Skeletal muscle tissue (tissue), 4 donors: ENCODE results near the gene KCNAB2. TPM values are rescaled to one million over a fixed set of nuclear protein-coding genes. Genes with fewer than 3 reads are reported as not detected.

Source experiments
- H3K27ac ChIP-seq: one replicate; pipeline ENCODE4 v1.7.0; 2013; ENCODE audit warnings: mild to moderate bottlenecking, low read depth, low read length, inconsistent platforms
- H3K27me3 ChIP-seq, 3 donors: one replicate each; pipeline ENCODE4 v1.7.0; 2013; ENCODE audit warnings: low read length in 3 of 3; ENCODE audit not compliant: control insufficient read depth in 3 of 3, insufficient read depth in 3 of 3
- H3K36me3 ChIP-seq, 3 donors: one replicate each; pipeline ENCODE4 v1.7.0; 2013; ENCODE audit warnings: low read length in 3 of 3; ENCODE audit not compliant: control insufficient read depth in 3 of 3, insufficient read depth in 3 of 3
- H3K4me1 ChIP-seq, 3 donors: one replicate each; pipeline ENCODE4 v1.7.0; 2013; ENCODE audit warnings: low read length in 3 of 3, mild to moderate bottlenecking in 3 of 3; ENCODE audit not compliant: control insufficient read depth in 3 of 3, insufficient read depth in 3 of 3
- H3K4me3 ChIP-seq, 3 donors: one replicate each; pipeline ENCODE4 v1.7.0; 2013; ENCODE audit warnings: low read length in 3 of 3
- H3K9ac ChIP-seq, 3 donors: one replicate each; pipeline ENCODE4 v1.7.0; 2013; ENCODE audit warnings: low read length in 3 of 3, mild to moderate bottlenecking in 3 of 3, moderate library complexity in 2 of 3, low read depth in 1 of 3
- H3K9me3 ChIP-seq, 3 donors: one replicate each; pipeline ENCODE4 v1.7.0; 2013; ENCODE audit warnings: low read length in 3 of 3; ENCODE audit not compliant: control insufficient read depth in 3 of 3
- total RNA-seq: library from RNA; depleted of rRNA; stranded (reverse); fragments of >200 nt; gene quantifications from one replicate; pipeline ENCODE4 v1.2.3, GENCODE V29; 2014
- donor health status: Osteomylitis.

KCNAB2 gene
- total RNA-seq, 1 donor from 2014 or later: 2.6 TPM

GRCh38 chr1:6137758-6138157 lies 92.1 kb downstream of the KCNAB2 start:
- peaks cover 0 to 2% (median 0%) of the 10 kb centered on the region in 3 donors for H3K9me3 ChIP-seq
- H3K36me3 ChIP-seq: no peaks in the 10 kb centered on the region
- H3K4me1 ChIP-seq: no peaks in the 10 kb centered on the region
- peaks cover 0 to 33% (median 3%) of the 10 kb centered on the region in 3 donors for H3K27me3 ChIP-seq
- no peak overlapping the region for H3K27ac ChIP-seq
- no peak overlapping the region for H3K4me3 ChIP-seq
- no peak overlapping the region for H3K9ac ChIP-seq

GRCh38 chr1:6140413-6140812 lies 94.7 kb downstream of the KCNAB2 start:
- Histone ChIP-seq H3K36me3 (no peaks in the 10 kb centered on the region), H3K27me3 (peaks cover 0 to 22% (median 13%) of the 10 kb centered on the region in 3 donors), H3K9me3 (peaks cover 0 to 2% (median 0%) of the 10 kb centered on the region in 3 donors), H3K4me3 (no peak overlapping the region), H3K9ac (no peak overlapping the region), H3K4me1 (peaks cover 0 to 8% (median 4%) of the 10 kb centered on the region in 3 donors), H3K27ac (no peak overlapping the region)

GRCh38 chr1:6141592-6141991 lies 95.9 kb downstream of the KCNAB2 start:
- no peaks in the 10 kb centered on the region for H3K36me3 ChIP-seq
- peaks cover 0 to 8% (median 4%) of the 10 kb centered on the region in 3 donors for H3K4me1 ChIP-seq
- H3K4me3 ChIP-seq: no peak overlapping the region
- H3K27ac ChIP-seq: no peak overlapping the region
- no peak overlapping the region for H3K9ac ChIP-seq
- H3K27me3 ChIP-seq: peaks cover 8 to 31% (median 25%) of the 10 kb centered on the region in 3 donors
- H3K9me3 ChIP-seq: peaks cover 0 to 2% (median 0%) of the 10 kb centered on the region in 3 donors

GRCh38 chr1:6142036-6142621 lies 96.4 kb downstream of the KCNAB2 start:
- Histone ChIP-seq H3K4me3 (no peak overlapping the region), H3K4me1 (peaks cover 0 to 8% (median 4%) of the 10 kb centered on the region in 3 donors), H3K27me3 (peaks cover 12 to 37% (median 30%) of the 10 kb centered on the region in 3 donors), H3K27ac (no peak overlapping the region), H3K9ac (no peak overlapping the region), H3K36me3 (no peaks in the 10 kb centered on the region), H3K9me3 (peaks cover 0 to 2% (median 0%) of the 10 kb centered on the region in 3 donors)

GRCh38 chr1:6142734-6143133 lies 97.0 kb downstream of the KCNAB2 start:
- H3K27me3 ChIP-seq: peaks cover 18 to 43% (median 36%) of the 10 kb centered on the region in 3 donors
- no peak overlapping the region for H3K9ac ChIP-seq
- H3K27ac ChIP-seq: no peak overlapping the region
- H3K36me3 ChIP-seq: no peaks in the 10 kb centered on the region
- peaks cover 0 to 8% (median 4%) of the 10 kb centered on the region in 3 donors for H3K4me1 ChIP-seq
- H3K4me3 ChIP-seq: no peak overlapping the region
- H3K9me3 ChIP-seq: peaks cover 0 to 2% (median 0%) of the 10 kb centered on the region in 3 donors

GRCh38 chr1:6143395-6143794 lies 97.7 kb downstream of the KCNAB2 start:
- peaks cover 25 to 49% (median 43%) of the 10 kb centered on the region in 3 donors for H3K27me3 ChIP-seq
- H3K4me3 ChIP-seq: no peak overlapping the region
- H3K9ac ChIP-seq: no peak overlapping the region
- H3K36me3 ChIP-seq: no peaks in the 10 kb centered on the region
- peaks cover 0 to 11% (median 6%) of the 10 kb centered on the region in 3 donors for H3K4me1 ChIP-seq
- peaks cover 0 to 2% (median 0%) of the 10 kb centered on the region in 3 donors for H3K9me3 ChIP-seq
- no peak overlapping the region for H3K27ac ChIP-seq

GRCh38 chr1:6144175-6144574 lies 98.5 kb downstream of the KCNAB2 start:
- Histone ChIP-seq H3K36me3 (no peaks in the 10 kb centered on the region), H3K9ac (no peak overlapping the region), H3K4me1 (peaks cover 0 to 12% (median 7%) of the 10 kb centered on the region in 3 donors), H3K4me3 (no peak overlapping the region), H3K27ac (no peak overlapping the region), H3K9me3 (peaks cover 0 to 2% (median 0%) of the 10 kb centered on the region in 3 donors), H3K27me3 (peaks cover 30 to 56% (median 49%) of the 10 kb centered on the region in 3 donors)

GRCh38 chr1:6144647-6145395 lies 99.1 kb downstream of the KCNAB2 start:
- no peaks in the 10 kb centered on the region for H3K36me3 ChIP-seq
- peaks cover 0 to 2% (median 0%) of the 10 kb centered on the region in 3 donors for H3K9me3 ChIP-seq
- no peak overlapping the region for H3K4me3 ChIP-seq
- no peak overlapping the region for H3K9ac ChIP-seq
- no peak overlapping the region for H3K27ac ChIP-seq
- H3K4me1 ChIP-seq: peaks cover 0 to 12% (median 7%) of the 10 kb centered on the region in 3 donors
- peaks cover 35 to 60% (median 54%) of the 10 kb centered on the region in 3 donors for H3K27me3 ChIP-seq

- no peaks in the 10 kb centered on the region for H3K36me3 ChIP-seq
- no peak overlapping the region for H3K27ac ChIP-seq
- H3K27me3 ChIP-seq: peaks cover 35 to 60% (median 54%) of the 10 kb centered on the region in 3 donors
- peaks cover 0 to 12% (median 7%) of the 10 kb centered on the region in 3 donors for H3K4me1 ChIP-seq
- H3K4me3 ChIP-seq: no peak overlapping the region
- H3K9me3 ChIP-seq: peaks cover 0 to 2% (median 0%) of the 10 kb centered on the region in 3 donors
- no peak overlapping the region for H3K9ac ChIP-seq
Observed at GRCh38 chr1:6145396-6145750, 99.7 kb downstream of the KCNAB2 start.

GRCh38 chr1:6145864-6146410 lies 100.2 kb downstream of the KCNAB2 start:
- no peak overlapping the region for H3K9ac ChIP-seq
- no peak overlapping the region for H3K4me3 ChIP-seq
- H3K9me3 ChIP-seq: peaks cover 0 to 2% (median 0%) of the 10 kb centered on the region in 3 donors
- no peak overlapping the region for H3K27ac ChIP-seq
- H3K27me3 ChIP-seq: peaks cover 35 to 66% (median 54%) of the 10 kb centered on the region in 3 donors
- H3K4me1 ChIP-seq: peaks cover 0 to 12% (median 7%) of the 10 kb centered on the region in 3 donors
- H3K36me3 ChIP-seq: no peaks in the 10 kb centered on the region
